ENCODE measurements around the gene AUTS2. TPM values are rescaled to one million over a fixed set of nuclear protein-coding genes. Genes with fewer than 3 reads are reported as not detected.

AUTS2 gene
- total RNA-seq, 3 donors from 2014 or later = 31.5 to 94.3 (median 81.3) TPM

DNA sequence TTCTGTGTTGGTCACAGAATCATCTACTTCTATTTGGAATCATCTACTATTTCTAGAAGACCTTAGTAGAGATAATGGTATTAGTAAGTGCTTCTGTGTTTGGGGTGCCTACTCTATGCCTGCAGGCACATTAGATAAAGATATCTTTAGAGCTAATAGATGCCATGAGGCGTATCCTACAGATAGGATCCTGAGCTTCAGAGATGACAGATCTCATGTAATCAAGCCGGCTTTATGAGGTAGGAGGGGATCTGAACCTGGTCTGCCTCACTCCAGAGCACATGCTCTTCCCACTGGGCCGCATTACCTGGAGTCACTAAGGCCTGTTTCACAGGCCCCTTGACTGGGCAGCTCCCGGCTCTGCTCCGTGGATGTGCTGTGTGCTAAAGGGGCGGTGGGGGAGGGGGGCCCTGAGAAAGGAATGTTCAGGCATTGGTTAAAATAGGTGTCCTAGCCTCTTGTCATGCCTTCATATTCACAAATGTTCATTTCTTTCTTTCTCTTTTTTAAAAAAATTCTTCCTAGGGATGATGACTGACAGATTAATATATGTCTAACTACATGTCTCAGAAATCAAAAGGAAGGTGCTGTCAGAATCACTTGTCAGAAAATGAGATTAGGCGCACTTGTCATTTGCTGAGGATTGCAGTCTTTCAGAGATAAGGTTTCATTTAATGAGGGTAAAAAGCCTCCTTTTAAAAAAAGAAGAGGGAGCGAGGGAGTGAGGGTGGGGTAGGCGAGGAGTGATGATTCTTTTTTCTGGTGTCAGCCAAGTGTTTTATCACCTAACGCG lies 1075.7 kb downstream of the AUTS2 start:
- Histone ChIP-seq H3K27ac (no peak overlapping the region), H3K36me3 (no peaks in the 10 kb centered on the region), H3K27me3 (no peaks in the 10 kb centered on the region), H3K4me1 (no peaks in the 10 kb centered on the region), H3K4me3 (no peak overlapping the region), H3K9me3 (no peaks in the 10 kb centered on the region)
- DNase-seq (ENCODE audit: low spot score in 2 of 2) = no peak
- TF ChIP-seq POLR2A (IDR thresholded peaks at IDR 0.05) = no peak
- no peak for TF ChIP-seq POLR2AphosphoS5 (IDR thresholded peaks at IDR 0.05)
- TF ChIP-seq, protein P1, sequence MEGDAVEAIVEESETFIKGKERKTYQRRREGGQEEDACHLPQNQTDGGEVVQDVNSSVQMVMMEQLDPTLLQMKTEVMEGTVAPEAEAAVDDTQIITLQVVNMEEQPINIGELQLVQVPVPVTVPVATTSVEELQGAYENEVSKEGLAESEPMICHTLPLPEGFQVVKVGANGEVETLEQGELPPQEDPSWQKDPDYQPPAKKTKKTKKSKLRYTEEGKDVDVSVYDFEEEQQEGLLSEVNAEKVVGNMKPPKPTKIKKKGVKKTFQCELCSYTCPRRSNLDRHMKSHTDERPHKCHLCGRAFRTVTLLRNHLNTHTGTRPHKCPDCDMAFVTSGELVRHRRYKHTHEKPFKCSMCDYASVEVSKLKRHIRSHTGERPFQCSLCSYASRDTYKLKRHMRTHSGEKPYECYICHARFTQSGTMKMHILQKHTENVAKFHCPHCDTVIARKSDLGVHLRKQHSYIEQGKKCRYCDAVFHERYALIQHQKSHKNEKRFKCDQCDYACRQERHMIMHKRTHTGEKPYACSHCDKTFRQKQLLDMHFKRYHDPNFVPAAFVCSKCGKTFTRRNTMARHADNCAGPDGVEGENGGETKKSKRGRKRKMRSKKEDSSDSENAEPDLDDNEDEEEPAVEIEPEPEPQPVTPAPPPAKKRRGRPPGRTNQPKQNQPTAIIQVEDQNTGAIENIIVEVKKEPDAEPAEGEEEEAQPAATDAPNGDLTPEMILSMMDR (IDR thresholded peaks at IDR 0.05) = no peak
- intact Hi-C loops (cut with DNase I; ENCODE audit: low total_unique reads) = no loop called here

GRCh38 chr7:70674571-70675010 lies 1076.3 kb downstream of the AUTS2 start:
- H3K4me3 ChIP-seq = no peak overlapping the region
- H3K36me3 ChIP-seq = no peaks in the 10 kb centered on the region
- H3K4me1 ChIP-seq = no peaks in the 10 kb centered on the region
- no peaks in the 10 kb centered on the region for H3K27me3 ChIP-seq
- TF ChIP-seq, protein P1 (IDR thresholded peaks at IDR 0.05) = no peak
- TF ChIP-seq POLR2AphosphoS5 (IDR thresholded peaks at IDR 0.05) (no peak), POLR2A (IDR thresholded peaks at IDR 0.05) (no peak)
- no peak overlapping the region for H3K27ac ChIP-seq
- no peak for DNase-seq (ENCODE audit: low spot score in 2 of 2)
- no peaks in the 10 kb centered on the region for H3K9me3 ChIP-seq
- intact Hi-C loops (cut with DNase I; ENCODE audit: low total_unique reads) = no loop called here

- Histone ChIP-seq H3K4me1 (no peaks in the 10 kb centered on the region), H3K4me3 (no peak overlapping the region), H3K27ac (no peak overlapping the region), H3K27me3 (no peaks in the 10 kb centered on the region), H3K9me3 (no peaks in the 10 kb centered on the region), H3K36me3 (no peaks in the 10 kb centered on the region)
- intact Hi-C loops (cut with DNase I; ENCODE audit: low total_unique reads) = no loop called here
- TF ChIP-seq, protein P1 (IDR thresholded peaks at IDR 0.05) = no peak
- TF ChIP-seq POLR2A (IDR thresholded peaks at IDR 0.05) (no peak), POLR2AphosphoS5 (IDR thresholded peaks at IDR 0.05) (no peak)
- DNase-seq (ENCODE audit: low spot score in 2 of 2) = no peak
These were observed 1078.0 kb downstream of the AUTS2 start for GRCh38 chr7:70676243-70676642.

- DNase-seq (ENCODE audit: low spot score in 2 of 2) = no peak
- H3K4me3 ChIP-seq = no peak overlapping the region
- intact Hi-C loops (cut with DNase I; ENCODE audit: low total_unique reads) = no loop called here
- H3K4me1 ChIP-seq = no peaks in the 10 kb centered on the region
- no peaks in the 10 kb centered on the region for H3K27me3 ChIP-seq
- H3K9me3 ChIP-seq = no peaks in the 10 kb centered on the region
- no peaks in the 10 kb centered on the region for H3K36me3 ChIP-seq
- no peak for TF ChIP-seq POLR2AphosphoS5 (IDR thresholded peaks at IDR 0.05)
- no peak for TF ChIP-seq POLR2A (IDR thresholded peaks at IDR 0.05)
- TF ChIP-seq, protein P1 (IDR thresholded peaks at IDR 0.05) = no peak
- no peak overlapping the region for H3K27ac ChIP-seq
These were observed 1080.5 kb downstream of the AUTS2 start for GRCh38 chr7:70678621-70679251.

GRCh38 chr7:70679661-70680060 lies 1081.4 kb downstream of the AUTS2 start:
- Histone ChIP-seq H3K36me3 (no peaks in the 10 kb centered on the region), H3K27ac (no peak overlapping the region), H3K27me3 (no peaks in the 10 kb centered on the region), H3K9me3 (no peaks in the 10 kb centered on the region), H3K4me1 (no peaks in the 10 kb centered on the region), H3K4me3 (no peak overlapping the region)
- TF ChIP-seq POLR2A (IDR thresholded peaks at IDR 0.05) (no peak), POLR2AphosphoS5 (IDR thresholded peaks at IDR 0.05) (no peak)
- TF ChIP-seq, protein P1 (IDR thresholded peaks at IDR 0.05) = no peak
- intact Hi-C loops (cut with DNase I; ENCODE audit: low total_unique reads) = no loop called here
- no peak for DNase-seq (ENCODE audit: low spot score in 2 of 2)

Data from breast epithelium (tissue), 4 donors.